ENCODE data around the gene AP4E1.

DNA sequence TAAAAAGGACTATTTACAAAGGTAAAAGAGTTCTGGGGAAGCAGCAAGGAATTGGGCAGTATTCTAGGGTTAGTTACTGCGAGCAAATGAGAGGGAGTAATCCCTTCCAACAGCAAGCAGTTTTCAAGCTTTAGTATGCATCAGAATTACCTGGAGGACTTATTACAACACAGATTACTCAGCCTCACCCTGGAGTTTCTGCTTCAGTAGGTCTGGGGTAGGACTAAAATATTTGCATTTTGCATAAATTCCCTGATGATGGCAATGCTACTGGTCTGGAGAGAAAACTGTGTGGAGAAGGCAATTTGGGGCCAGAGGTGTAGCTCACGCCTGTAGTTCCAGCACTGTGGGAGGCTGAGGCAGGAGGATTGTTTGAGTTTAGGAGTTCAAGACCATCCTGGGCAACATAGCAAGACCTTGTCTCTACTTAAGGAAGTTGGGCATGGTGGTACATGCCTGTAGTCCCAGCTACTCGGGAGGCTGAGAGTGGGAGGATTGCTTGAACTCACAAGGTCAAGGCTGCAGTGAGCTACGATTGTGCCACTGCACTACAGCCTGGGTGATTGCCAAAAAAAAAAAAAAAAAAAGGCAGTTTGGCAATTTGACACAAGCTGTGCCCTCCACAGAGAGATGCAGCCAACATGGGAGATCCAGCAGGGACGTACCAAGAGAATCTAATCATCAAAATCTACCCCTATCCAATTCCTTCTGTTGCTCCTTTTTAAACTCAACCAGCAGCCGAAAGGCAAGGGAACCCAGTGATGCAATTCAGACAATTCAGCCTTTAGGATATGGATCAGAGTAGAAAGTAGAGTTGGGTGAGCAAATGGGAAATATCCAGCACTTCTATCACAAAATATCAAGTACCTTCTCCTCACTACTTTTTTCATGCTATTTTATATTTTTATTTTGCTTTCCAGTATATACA, 27.1 kb upstream of the AP4E1 start:
- no peak for TF ChIP-seq EZH2 (optimal IDR thresholded peaks at IDR 0.05; ENCODE audit: low read depth, low read length)
- no peak for TF ChIP-seq CTCF (IDR thresholded peaks at IDR 0.05; ENCODE audit: low read length)

All from MM.1S (cell line).